Measurements from ENCODE around the gene JSRP1. TPM values are rescaled to one million over a fixed set of nuclear protein-coding genes. Genes with fewer than 3 reads are reported as not detected.

JSRP1 gene
- total and polyA plus RNA-seq, 10 of the 15 experiments (the other 5 are each of a cell fraction or from before 2014, with no cell fraction given): 0.41 to 0.91 (median 0.49) TPM; not detected in 7

DNA sequence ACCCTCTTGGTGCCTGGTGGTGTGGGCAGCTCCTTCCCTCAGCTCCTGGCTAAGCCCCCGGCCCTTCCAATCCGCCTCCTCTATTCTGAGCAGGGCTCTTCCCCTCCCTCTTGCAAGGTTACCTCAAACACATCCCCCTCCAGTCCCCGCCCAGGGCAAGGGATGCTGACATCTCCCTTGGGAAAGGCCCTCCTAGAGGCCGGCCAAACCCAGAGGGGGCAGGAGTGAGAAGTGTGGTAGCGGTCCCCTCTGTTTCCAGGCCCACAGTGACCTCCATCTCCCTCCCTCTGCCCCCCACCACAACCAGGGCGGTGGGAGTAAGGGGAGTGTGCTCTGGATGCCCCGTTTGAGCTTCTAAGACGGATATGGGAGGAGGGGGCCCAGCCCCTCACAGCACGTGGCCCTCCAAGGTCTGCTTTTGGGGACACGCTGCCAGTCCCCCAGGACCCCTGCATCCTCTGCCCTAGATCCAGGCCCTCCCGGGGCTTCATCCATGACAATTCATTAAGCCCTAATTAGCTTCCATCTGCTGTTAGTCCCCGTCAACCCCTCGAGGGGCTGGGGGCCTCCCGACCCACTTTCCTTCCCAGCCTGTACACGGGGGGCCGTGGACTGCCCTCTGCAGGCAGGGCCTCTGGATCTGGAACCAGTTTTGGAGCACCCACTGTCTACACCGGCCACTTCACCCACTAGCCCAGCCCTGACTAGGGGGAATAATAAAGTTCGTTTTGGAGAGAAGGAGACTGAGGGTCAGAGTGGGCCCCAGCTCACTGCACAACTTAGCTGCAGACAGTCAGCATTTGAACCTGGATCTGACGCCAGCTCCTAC lies 49.4 kb upstream of the JSRP1 start:
- Histone ChIP-seq H3K9ac (ENCODE audit: control insufficient read depth, insufficient read depth, low read length) (no peak overlapping the region), H2AFZ (ENCODE audit: control insufficient read depth, low read depth, low read length) (no peak overlapping the region), H3K4me3 (no peak overlapping the region), H3K9me3 (replicated peaks; ENCODE audit: control insufficient read depth, insufficient read depth, low read length) (no peaks in the 10 kb centered on the region), H3K27ac (ENCODE audit: control insufficient read depth, insufficient read depth) (no peak overlapping the region), H4K20me1 (ENCODE audit: control insufficient read depth, insufficient read depth) (no peaks in the 10 kb centered on the region), H3K4me2 (ENCODE audit: control insufficient read depth, insufficient read depth) (no peak overlapping the region), H3K36me3 (ENCODE audit: control insufficient read depth in 2 of 2, insufficient read depth in 2 of 2, low read length in 1 of 2) (no peaks in the 10 kb centered on the region), H3K27me3 (replicated peaks in 1 of 2; ENCODE audit: control insufficient read depth in 2 of 2, insufficient read depth in 2 of 2, low read length in 1 of 2) (peaks cover 9 to 15% of the 10 kb centered on the region in 2 experiments), H3K79me2 (ENCODE audit: control insufficient read depth, insufficient read depth, low read length) (no peaks in the 10 kb centered on the region), H3K4me1 (ENCODE audit: control insufficient read depth, insufficient read depth, low read length) (peaks cover 3% of the 10 kb centered on the region; the same call in 1 of the 2 replicates)
- FAIRE-seq (no peak), DNase-seq (ENCODE audit: low read depth, low spot score) (no peak), ATAC-seq (no peak; the same call in 2 of the 3 replicates)
- WGBS (ENCODE audit: insufficient coverage, insufficient replicate concordance, low lambda C conversion rate, missing lambda C conversion rate): 40% methylated on average over 17 of the region's 19 CpGs
- CTCF ChIA-PET: interaction anchor here (0.5 kb wide), 1 partner anchor 160 kb away, joined by 3 read pairs; no protein-coding TSS in a partner anchor
- in situ Hi-C loops (cut with MboI) (no loop called here), intact Hi-C loops (cut with micrococcal nuclease; ENCODE audit: unreplicated experiment) (no loop called here)
- RAD21 ChIA-PET (ENCODE audit: unreplicated experiment): interaction anchor here (1.2 kb wide), 1 partner anchor 20 kb away, joined by 4 read pairs; no protein-coding TSS in a partner anchor
- SMC1A ChIA-PET (ENCODE audit: uncharacterized antibody, unreplicated experiment): no interaction called here
- POLR2A ChIA-PET: no interaction called here
- no TSS peak for BruUV-seq (replicated peaks)
- no peak for TF ChIP-seq KDM1A (IDR thresholded peaks at IDR 0.05; ENCODE audit: borderline replicate concordance)
- no peak for TF ChIP-seq JUND (IDR thresholded peaks at IDR 0.05; ENCODE audit: low read depth, low read length)
- TF ChIP-seq SIX5 (IDR thresholded peaks at IDR 0.05; ENCODE audit: low read depth, low read length, severe bottlenecking): no peak
- no peak for TF ChIP-seq POLR2A (IDR thresholded peaks at IDR 0.05; ENCODE audit: low read depth, low read length)
- TF ChIP-seq, protein P1, sequence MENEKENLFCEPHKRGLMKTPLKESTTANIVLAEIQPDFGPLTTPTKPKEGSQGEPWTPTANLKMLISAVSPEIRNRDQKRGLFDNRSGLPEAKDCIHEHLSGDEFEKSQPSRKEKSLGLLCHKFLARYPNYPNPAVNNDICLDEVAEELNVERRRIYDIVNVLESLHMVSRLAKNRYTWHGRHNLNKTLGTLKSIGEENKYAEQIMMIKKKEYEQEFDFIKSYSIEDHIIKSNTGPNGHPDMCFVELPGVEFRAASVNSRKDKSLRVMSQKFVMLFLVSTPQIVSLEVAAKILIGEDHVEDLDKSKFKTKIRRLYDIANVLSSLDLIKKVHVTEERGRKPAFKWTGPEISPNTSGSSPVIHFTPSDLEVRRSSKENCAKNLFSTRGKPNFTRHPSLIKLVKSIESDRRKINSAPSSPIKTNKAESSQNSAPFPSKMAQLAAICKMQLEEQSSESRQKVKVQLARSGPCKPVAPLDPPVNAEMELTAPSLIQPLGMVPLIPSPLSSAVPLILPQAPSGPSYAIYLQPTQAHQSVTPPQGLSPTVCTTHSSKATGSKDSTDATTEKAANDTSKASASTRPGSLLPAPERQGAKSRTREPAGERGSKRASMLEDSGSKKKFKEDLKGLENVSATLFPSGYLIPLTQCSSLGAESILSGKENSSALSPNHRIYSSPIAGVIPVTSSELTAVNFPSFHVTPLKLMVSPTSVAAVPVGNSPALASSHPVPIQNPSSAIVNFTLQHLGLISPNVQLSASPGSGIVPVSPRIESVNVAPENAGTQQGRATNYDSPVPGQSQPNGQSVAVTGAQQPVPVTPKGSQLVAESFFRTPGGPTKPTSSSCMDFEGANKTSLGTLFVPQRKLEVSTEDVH (IDR thresholded peaks at IDR 0.05; ENCODE audit: low read depth, partially characterized antibody): no peak
- TF ChIP-seq, protein P2, sequence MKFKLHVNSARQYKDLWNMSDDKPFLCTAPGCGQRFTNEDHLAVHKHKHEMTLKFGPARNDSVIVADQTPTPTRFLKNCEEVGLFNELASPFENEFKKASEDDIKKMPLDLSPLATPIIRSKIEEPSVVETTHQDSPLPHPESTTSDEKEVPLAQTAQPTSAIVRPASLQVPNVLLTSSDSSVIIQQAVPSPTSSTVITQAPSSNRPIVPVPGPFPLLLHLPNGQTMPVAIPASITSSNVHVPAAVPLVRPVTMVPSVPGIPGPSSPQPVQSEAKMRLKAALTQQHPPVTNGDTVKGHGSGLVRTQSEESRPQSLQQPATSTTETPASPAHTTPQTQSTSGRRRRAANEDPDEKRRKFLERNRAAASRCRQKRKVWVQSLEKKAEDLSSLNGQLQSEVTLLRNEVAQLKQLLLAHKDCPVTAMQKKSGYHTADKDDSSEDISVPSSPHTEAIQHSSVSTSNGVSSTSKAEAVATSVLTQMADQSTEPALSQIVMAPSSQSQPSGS (IDR thresholded peaks at IDR 0.05; ENCODE audit: low read length): no peak
- TF ChIP-seq, protein P3, sequence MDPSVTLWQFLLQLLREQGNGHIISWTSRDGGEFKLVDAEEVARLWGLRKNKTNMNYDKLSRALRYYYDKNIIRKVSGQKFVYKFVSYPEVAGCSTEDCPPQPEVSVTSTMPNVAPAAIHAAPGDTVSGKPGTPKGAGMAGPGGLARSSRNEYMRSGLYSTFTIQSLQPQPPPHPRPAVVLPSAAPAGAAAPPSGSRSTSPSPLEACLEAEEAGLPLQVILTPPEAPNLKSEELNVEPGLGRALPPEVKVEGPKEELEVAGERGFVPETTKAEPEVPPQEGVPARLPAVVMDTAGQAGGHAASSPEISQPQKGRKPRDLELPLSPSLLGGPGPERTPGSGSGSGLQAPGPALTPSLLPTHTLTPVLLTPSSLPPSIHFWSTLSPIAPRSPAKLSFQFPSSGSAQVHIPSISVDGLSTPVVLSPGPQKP (IDR thresholded peaks at IDR 0.05; ENCODE audit: low read depth, low read length): no peak
- TF ChIP-seq, protein P4, sequence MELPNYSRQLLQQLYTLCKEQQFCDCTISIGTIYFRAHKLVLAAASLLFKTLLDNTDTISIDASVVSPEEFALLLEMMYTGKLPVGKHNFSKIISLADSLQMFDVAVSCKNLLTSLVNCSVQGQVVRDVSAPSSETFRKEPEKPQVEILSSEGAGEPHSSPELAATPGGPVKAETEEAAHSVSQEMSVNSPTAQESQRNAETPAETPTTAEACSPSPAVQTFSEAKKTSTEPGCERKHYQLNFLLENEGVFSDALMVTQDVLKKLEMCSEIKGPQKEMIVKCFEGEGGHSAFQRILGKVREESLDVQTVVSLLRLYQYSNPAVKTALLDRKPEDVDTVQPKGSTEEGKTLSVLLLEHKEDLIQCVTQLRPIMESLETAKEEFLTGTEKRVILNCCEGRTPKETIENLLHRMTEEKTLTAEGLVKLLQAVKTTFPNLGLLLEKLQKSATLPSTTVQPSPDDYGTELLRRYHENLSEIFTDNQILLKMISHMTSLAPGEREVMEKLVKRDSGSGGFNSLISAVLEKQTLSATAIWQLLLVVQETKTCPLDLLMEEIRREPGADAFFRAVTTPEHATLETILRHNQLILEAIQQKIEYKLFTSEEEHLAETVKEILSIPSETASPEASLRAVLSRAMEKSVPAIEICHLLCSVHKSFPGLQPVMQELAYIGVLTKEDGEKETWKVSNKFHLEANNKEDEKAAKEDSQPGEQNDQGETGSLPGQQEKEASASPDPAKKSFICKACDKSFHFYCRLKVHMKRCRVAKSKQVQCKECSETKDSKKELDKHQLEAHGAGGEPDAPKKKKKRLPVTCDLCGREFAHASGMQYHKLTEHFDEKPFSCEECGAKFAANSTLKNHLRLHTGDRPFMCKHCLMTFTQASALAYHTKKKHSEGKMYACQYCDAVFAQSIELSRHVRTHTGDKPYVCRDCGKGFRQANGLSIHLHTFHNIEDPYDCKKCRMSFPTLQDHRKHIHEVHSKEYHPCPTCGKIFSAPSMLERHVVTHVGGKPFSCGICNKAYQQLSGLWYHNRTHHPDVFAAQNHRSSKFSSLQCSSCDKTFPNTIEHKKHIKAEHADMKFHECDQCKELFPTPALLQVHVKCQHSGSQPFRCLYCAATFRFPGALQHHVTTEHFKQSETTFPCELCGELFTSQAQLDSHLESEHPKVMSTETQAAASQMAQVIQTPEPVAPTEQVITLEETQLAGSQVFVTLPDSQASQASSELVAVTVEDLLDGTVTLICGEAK (IDR thresholded peaks at IDR 0.05; ENCODE audit: borderline replicate concordance): no peak
- TF ChIP-seq CHD2 (IDR thresholded peaks at IDR 0.05; ENCODE audit: borderline replicate concordance, low read depth, low read length): no peak
- no peak for TF ChIP-seq KLF5 (IDR thresholded peaks at IDR 0.05; ENCODE audit: partially characterized antibody)
- no peak for TF ChIP-seq MYB (IDR thresholded peaks at IDR 0.05; ENCODE audit: borderline replicate concordance, low read depth, low read length)
- TF ChIP-seq, protein P5, sequence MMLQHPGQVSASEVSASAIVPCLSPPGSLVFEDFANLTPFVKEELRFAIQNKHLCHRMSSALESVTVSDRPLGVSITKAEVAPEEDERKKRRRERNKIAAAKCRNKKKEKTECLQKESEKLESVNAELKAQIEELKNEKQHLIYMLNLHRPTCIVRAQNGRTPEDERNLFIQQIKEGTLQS (IDR thresholded peaks at IDR 0.05; ENCODE audit: borderline replicate concordance, extremely low read depth, low read depth, low read length): no peak

Data from GM12878 (cell line).